Measurements from ENCODE around the gene HEBP2.

HEBP2 gene

GRCh38 chr6:138467901-138468300 lies 63.9 kb downstream of the HEBP2 start:
- Histone ChIP-seq H3K4me1 (ENCODE audit: control insufficient read depth in 1 of 2, insufficient read depth in 2 of 2, low read length in 2 of 2) (no peaks in the 10 kb centered on the region), H3K27ac (ENCODE audit: low read length) (no peak overlapping the region), H3K27me3 (ENCODE audit: low read depth, low read length) (no peaks in the 10 kb centered on the region), H3K36me3 (ENCODE audit: control insufficient read depth in 1 of 2, insufficient read depth in 2 of 2, low read length in 2 of 2) (peaks cover 4 to 6% of the 10 kb centered on the region in 2 donors), H3K4me3 (ENCODE audit: low read depth in 1 of 2, low read length in 2 of 2) (no peak overlapping the region), H3K9me3 (ENCODE audit: control insufficient read depth in 1 of 2, low read length in 2 of 2) (no peaks in the 10 kb centered on the region)

- no peaks in the 10 kb centered on the region for H3K4me1 ChIP-seq (ENCODE audit: control insufficient read depth in 1 of 2, insufficient read depth in 2 of 2, low read length in 2 of 2)
- no peaks in the 10 kb centered on the region for H3K9me3 ChIP-seq (ENCODE audit: control insufficient read depth in 1 of 2, low read length in 2 of 2)
- H3K4me3 ChIP-seq (ENCODE audit: low read depth in 1 of 2, low read length in 2 of 2), result no peak overlapping the region
- H3K36me3 ChIP-seq (ENCODE audit: control insufficient read depth in 1 of 2, insufficient read depth in 2 of 2, low read length in 2 of 2), result peaks cover 4 to 6% of the 10 kb centered on the region in 2 donors
- H3K27ac ChIP-seq (ENCODE audit: low read length), result no peak overlapping the region
- no peaks in the 10 kb centered on the region for H3K27me3 ChIP-seq (ENCODE audit: low read depth, low read length)
Observed at GRCh38 chr6:138468320-138469015, 64.4 kb downstream of the HEBP2 start.

All from muscle layer of duodenum (tissue), 2 donors.